Caco-2 (cell line): ENCODE data around the gene OARD1. TPM values are rescaled to one million over a fixed set of nuclear protein-coding genes. Genes with fewer than 3 reads are reported as not detected.

Experiments
- BruUV-seq: library from RNA; stranded (reverse); fragments of 400-500 nt; replicated peaks from 2 replicates; lab custom pipeline; 2021; lab: Mats Ljungman, UMichigan
- CTCF ChIA-PET: fragments of 300-600 bp; sonication (Branson Sonifier 250); formaldehyde crosslinking; loops from one replicate; lab custom pipeline; 2022; ENCODE audit warnings: antibody characterized with exemption; lab: Charles Lee
- POLR2A ChIA-PET: fragments of 300-600 bp; sonication (Branson Sonifier 250); formaldehyde crosslinking; loops from one replicate; lab custom pipeline; 2022; ENCODE audit warnings: antibody characterized with exemption; lab: Charles Lee
- DNase-seq, 2 experiments: peaks; one replicate each; pipeline versions ENCODE4 v3.0.0 to v3.0.0-alpha.2; 2020 to 2022
- H3K27me3 ChIP-seq: replicated peaks from 2 replicates; pipeline ENCODE4 v1.6.0; 2011; ENCODE audit warnings: low read length; ENCODE audit not compliant: control insufficient read depth, insufficient read depth
- H3K36me3 ChIP-seq: 2 replicates; pipeline ENCODE4 v1.5.1; 2011; ENCODE audit warnings: low read length; ENCODE audit not compliant: control insufficient read depth, insufficient read depth
- H3K4me1 ChIP-seq: fragments of 250-450 bp; sonication (Bioruptor Pico); 2 replicates; pipeline ENCODE4 v1.5.1; 2020; ENCODE audit warnings: mild to moderate bottlenecking
- H3K4me3 ChIP-seq: 2 replicates; pipeline ENCODE4 v1.5.1; 2011; ENCODE audit warnings: low read depth, mild to moderate bottlenecking, control low read depth, low read length
- H3K9me3 ChIP-seq: fragments of 250-450 bp; sonication (Bioruptor Pico); 2 replicates; pipeline ENCODE4 v1.5.1; 2020; ENCODE audit warnings: mild to moderate bottlenecking, moderate library complexity
- H3K27ac Mint-ChIP-seq: one replicate; pipeline ENCODE4 v1.8.0; 2022; ENCODE audit warnings: mixed read lengths; ENCODE audit not compliant: unreplicated experiment
- H3K27me3 Mint-ChIP-seq: one replicate; pipeline ENCODE4 v1.8.0; 2022; ENCODE audit warnings: mixed read lengths; ENCODE audit not compliant: insufficient read depth, unreplicated experiment
- H3K36me3 Mint-ChIP-seq: one replicate; pipeline ENCODE4 v1.8.0; 2022; ENCODE audit warnings: mild to moderate bottlenecking, mixed read lengths; ENCODE audit not compliant: insufficient read depth, unreplicated experiment
- H3K4me1 Mint-ChIP-seq: one replicate; pipeline ENCODE4 v1.8.0; 2022; ENCODE audit warnings: low read depth, mixed read lengths; ENCODE audit not compliant: unreplicated experiment
- H3K4me3 Mint-ChIP-seq: one replicate; pipeline ENCODE4 v1.8.0; 2022; ENCODE audit warnings: mild to moderate bottlenecking, moderate library complexity, mixed read lengths; ENCODE audit not compliant: unreplicated experiment
- H3K9me3 Mint-ChIP-seq: one replicate; pipeline ENCODE4 v1.8.0; 2022; ENCODE audit warnings: mixed read lengths; ENCODE audit not compliant: unreplicated experiment
- intact Hi-C: fragments of 100-400 bp; cut with micrococcal nuclease; formaldehyde crosslinking; loops from one replicate; pipeline ENCODE4 v1.10.0; 2022; ENCODE audit not compliant: unreplicated experiment
- total RNA-seq: library from RNA; stranded (reverse); gene quantifications from 2 replicates; pipeline ENCODE4 v1.2.3, GENCODE V29; 2022
- TF ChIP-seq, protein P1 (sequence below), 2 experiments: fragments of 200-600 bp in 1 of 2; IDR thresholded peaks; 1 replicate in 1 of 2; 2 replicates in 1 of 2; pipeline versions ENCODE4 v1.5.1 to v1.8.0; 2011 to 2022; ENCODE audit warnings: antibody characterized with exemption in 1 of 2, control low read depth in 1 of 2, inconsistent platforms in 1 of 2, low read depth in 1 of 2, low read length in 1 of 2, mild to moderate bottlenecking in 1 of 2, moderate library complexity in 1 of 2; ENCODE audit not compliant: insufficient read depth in 1 of 2, severe bottlenecking in 1 of 2, unreplicated experiment in 1 of 2

OARD1 gene
- total RNA-seq, 1 experiment from 2014 or later = 35.5 TPM

DNA sequence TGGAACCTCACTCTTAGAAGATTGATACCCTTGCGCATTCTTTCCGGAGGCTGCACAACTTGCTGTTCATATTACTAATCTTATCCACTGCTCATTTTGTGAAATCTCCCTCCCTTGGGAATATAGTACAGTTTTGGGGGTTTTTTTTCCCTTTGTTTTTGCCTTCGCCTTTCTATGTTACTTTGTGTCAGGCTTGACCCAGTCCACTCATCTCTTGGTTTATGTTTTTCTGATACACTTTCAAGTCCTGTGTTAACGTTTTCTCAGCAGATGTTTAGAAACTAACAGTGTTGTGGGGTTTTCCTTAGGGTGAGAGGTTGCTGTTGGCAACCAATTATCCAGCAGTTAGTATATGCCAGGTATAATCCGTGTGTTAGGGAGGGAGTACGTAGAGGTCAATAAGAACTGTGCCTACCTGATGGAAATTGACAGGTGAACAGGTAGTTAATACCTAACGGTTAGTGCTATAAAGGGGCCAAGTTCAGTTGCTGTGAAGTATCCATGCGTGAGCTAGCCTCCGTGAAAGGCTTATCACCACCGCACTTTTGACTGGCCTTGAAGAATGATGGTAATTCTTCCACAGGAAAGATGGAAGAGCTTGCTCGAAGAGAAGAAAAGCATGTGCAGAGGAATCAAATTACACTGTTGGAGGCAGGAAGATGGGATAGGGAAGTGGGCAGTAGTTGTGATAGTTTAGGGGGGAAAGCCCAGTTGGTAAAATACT is 2.0 kb upstream of the OARD1 start:
- peak overlapping the region; percentile 98 for H3K4me3 ChIP-seq
- Mint-ChIP-seq H3K4me3 (peak overlapping the region; percentile 92), H3K27me3 (no peaks in the 10 kb centered on the region), H3K9me3 (no peaks in the 10 kb centered on the region), H3K27ac (peak overlapping the region; percentile 95), H3K4me1 (peaks cover 29% of the 10 kb centered on the region), H3K36me3 (peaks cover 32% of the 10 kb centered on the region)
- H3K4me1 ChIP-seq = peaks cover 16% of the 10 kb centered on the region; the same call in 1 of the 2 replicates
- H3K9me3 ChIP-seq = no peaks in the 10 kb centered on the region
- intact Hi-C loops = loop anchor here (2.0 to 5.0 kb wide), 3 partner anchors 33 to 487 kb away; partner anchors contain the start of gene LRFN2
- no peaks in the 10 kb centered on the region for H3K36me3 ChIP-seq
- ChIA-PET CTCF (no interaction called here), POLR2A (no interaction called here)
- H3K27me3 ChIP-seq = no peaks in the 10 kb centered on the region
- TF ChIP-seq, protein P1, sequence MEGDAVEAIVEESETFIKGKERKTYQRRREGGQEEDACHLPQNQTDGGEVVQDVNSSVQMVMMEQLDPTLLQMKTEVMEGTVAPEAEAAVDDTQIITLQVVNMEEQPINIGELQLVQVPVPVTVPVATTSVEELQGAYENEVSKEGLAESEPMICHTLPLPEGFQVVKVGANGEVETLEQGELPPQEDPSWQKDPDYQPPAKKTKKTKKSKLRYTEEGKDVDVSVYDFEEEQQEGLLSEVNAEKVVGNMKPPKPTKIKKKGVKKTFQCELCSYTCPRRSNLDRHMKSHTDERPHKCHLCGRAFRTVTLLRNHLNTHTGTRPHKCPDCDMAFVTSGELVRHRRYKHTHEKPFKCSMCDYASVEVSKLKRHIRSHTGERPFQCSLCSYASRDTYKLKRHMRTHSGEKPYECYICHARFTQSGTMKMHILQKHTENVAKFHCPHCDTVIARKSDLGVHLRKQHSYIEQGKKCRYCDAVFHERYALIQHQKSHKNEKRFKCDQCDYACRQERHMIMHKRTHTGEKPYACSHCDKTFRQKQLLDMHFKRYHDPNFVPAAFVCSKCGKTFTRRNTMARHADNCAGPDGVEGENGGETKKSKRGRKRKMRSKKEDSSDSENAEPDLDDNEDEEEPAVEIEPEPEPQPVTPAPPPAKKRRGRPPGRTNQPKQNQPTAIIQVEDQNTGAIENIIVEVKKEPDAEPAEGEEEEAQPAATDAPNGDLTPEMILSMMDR (IDR thresholded peaks at IDR 0.05; ENCODE audit: insufficient read depth in 1 of 2, low read depth in 1 of 2, low read length in 1 of 2, severe bottlenecking in 1 of 2, unreplicated experiment in 1 of 2) = no peak
- TSS peak; percentile 46 for BruUV-seq
- DNase-seq = no peak

DNA sequence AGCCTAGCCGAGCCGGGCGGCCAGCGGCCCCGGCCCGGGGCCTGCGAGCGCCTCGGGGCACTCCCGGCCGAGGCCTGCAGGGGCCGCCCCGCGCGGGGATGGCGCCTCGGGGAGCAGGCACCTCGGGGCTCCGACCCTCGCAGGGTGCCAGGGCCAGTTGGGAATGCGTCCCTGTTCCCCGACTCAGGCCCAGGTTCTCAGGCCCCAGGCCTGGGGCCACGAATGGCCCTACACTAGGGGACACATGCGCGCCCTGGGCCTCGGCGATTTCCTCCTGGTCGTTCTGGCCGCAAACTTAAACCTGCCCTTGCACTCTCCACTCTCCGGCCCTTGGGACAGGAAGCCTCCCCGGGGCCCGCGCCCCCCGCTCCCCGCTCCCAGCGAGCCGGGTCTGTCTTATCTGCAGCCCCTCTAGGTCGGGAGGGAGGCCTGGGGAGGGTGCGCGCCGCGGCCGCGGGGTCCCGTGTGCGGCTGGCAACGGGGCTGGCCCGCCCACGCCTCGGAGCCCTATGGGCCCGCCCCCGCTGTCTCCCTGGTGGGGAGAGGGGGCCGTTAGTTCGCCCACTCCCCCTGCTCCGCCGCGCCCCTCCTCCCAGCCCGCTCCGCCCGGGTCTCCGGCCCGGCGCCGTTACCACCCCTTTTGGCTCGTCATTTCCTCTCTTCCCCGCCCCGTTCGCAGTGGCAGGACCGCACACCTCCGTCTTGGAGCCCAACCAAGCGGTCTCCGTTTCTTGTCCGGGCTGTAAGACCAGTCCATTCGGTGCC is 1.2 kb upstream of the OARD1 start:
- peaks cover 29% of the 10 kb centered on the region for H3K4me1 Mint-ChIP-seq
- H3K9me3 Mint-ChIP-seq = no peaks in the 10 kb centered on the region
- TF ChIP-seq, protein P1 (IDR thresholded peaks at IDR 0.05; ENCODE audit: insufficient read depth in 1 of 2, low read depth in 1 of 2, low read length in 1 of 2, severe bottlenecking in 1 of 2, unreplicated experiment in 1 of 2) = peak; percentile 16 to 43
- H3K36me3 Mint-ChIP-seq = peaks cover 28% of the 10 kb centered on the region
- intact Hi-C loops = loop anchor here (2.0 to 5.0 kb wide), 3 partner anchors 33 to 486 kb away; partner anchors contain the start of gene LRFN2
- H3K27me3 Mint-ChIP-seq = no peaks in the 10 kb centered on the region
- BruUV-seq = no TSS peak
- H3K4me3 Mint-ChIP-seq = peak overlapping the region; percentile 92
- ChIA-PET POLR2A (interaction anchor here (0.6 to 1.7 kb wide), 7 partner anchors 24 to 1631 kb away, joined by 3 to 16 read pairs (median 4); no protein-coding TSS in a partner anchor), CTCF (interaction anchor here (0.6 to 1.2 kb wide), 5 partner anchors 33 to 108 kb away, joined by 3 to 7 read pairs (median 4); partner anchors contain the start of gene UNC5CL)
- peak overlapping the region; percentile 98 for H3K4me3 ChIP-seq
- peak overlapping the region; percentile 95 for H3K27ac Mint-ChIP-seq
- DNase-seq = peak; percentile 89 to 90
- H3K9me3 ChIP-seq = no peaks in the 10 kb centered on the region
- H3K4me1 ChIP-seq = peaks cover 16% of the 10 kb centered on the region; the same call in 1 of the 2 replicates
- H3K36me3 ChIP-seq = no peaks in the 10 kb centered on the region
- H3K27me3 ChIP-seq = no peaks in the 10 kb centered on the region

DNA sequence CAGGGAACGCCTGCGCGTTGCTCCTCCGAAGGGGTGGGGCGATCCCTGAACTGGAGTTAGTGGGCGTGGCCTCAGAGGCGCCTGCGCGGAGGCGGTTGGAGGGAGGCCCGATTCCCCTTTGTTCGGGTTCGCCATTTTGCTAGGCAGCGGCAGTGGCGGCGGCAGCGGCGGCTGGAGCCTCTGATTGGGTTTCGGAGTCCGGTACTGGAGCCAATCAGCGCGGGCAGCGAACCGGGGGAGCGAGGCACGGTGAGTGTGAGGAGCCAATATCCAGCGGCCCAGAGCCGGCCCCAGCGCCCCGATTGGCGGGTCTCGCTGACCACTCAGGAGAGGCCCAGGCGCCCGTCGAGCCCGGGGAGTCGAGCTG is 663 bp upstream of the OARD1 start, which contains the start of gene NFYA:
Gene NFYA (plus strand): TSS at position 139 of the 367 bp plus-strand sequence. CDS start 6,116 bp downstream, outside the sequence.
- CTCF ChIA-PET = interaction anchor here (0.6 to 1.2 kb wide), 10 partner anchors 14 to 178 kb away, joined by 3 to 7 read pairs (median 3); partner anchors contain the start of gene UNC5CL
- Histone ChIP-seq H3K4me1 (peaks cover 16% of the 10 kb centered on the region; the same call in 1 of the 2 replicates), H3K9me3 (no peaks in the 10 kb centered on the region), H3K27me3 (no peaks in the 10 kb centered on the region), H3K4me3 (peak within 1 kb of the TSS; percentile 98), H3K36me3 (no peaks in the 10 kb centered on the region)
- Mint-ChIP-seq H3K36me3 (peaks cover 29% of the 10 kb centered on the region), H3K27ac (peak within 1 kb of the TSS; percentile 95), H3K27me3 (no peaks in the 10 kb centered on the region), H3K9me3 (no peaks in the 10 kb centered on the region), H3K4me1 (peaks cover 29% of the 10 kb centered on the region), H3K4me3 (peak within 1 kb of the TSS; percentile 92)
- intact Hi-C loops = loop anchor here (2.0 to 5.0 kb wide), 3 partner anchors 32 to 486 kb away; partner anchors contain the start of gene LRFN2
- no TSS peak for BruUV-seq
- TF ChIP-seq, protein P1 (IDR thresholded peaks at IDR 0.05; ENCODE audit: insufficient read depth in 1 of 2, low read depth in 1 of 2, low read length in 1 of 2, severe bottlenecking in 1 of 2, unreplicated experiment in 1 of 2) = no peak
- POLR2A ChIA-PET = interaction anchor here (0.6 to 1.7 kb wide), 9 partner anchors 15 to 1631 kb away, joined by 3 to 16 read pairs (median 4); no protein-coding TSS in a partner anchor
- no peak for DNase-seq
